ENCODE results near the gene TRPM3. TPM values are rescaled to one million over a fixed set of nuclear protein-coding genes. Genes with fewer than 3 reads are reported as not detected.

The TRPM3 gene
- total and polyA plus RNA-seq, 2 donors (not counting 1 experiment from before 2014, with no cell fraction given), result not detected

GRCh38 chr9:70590315-70590677, 531.1 kb downstream of the TRPM3 start:
- DNase-seq, result no peak
- ChIA-PET CTCF (no interaction called here), POLR2A (no interaction called here)
- H4K20me1 ChIP-seq (ENCODE audit: control insufficient read depth, insufficient read depth, low read length, poor library complexity, severe bottlenecking), result no peaks in the 10 kb centered on the region
- Mint-ChIP-seq H3K4me3 (no peak overlapping the region), H3K27me3 (peaks cover 22% of the 10 kb centered on the region), H3K9me3 (ENCODE audit: insufficient read depth) (no peaks in the 10 kb centered on the region), H3K27ac (no peak overlapping the region), H3K4me1 (no peaks in the 10 kb centered on the region)
- WGBS (ENCODE audit: insufficient coverage), result no CpG with 5 or more reads among the region's 3 CpGs
- no peaks in the 10 kb centered on the region for H3K36me3 ChIP-seq (replicated peaks in 1 of 2; ENCODE audit: control extremely low read depth in 1 of 2, control insufficient read depth in 1 of 2, extremely low read depth in 1 of 2, insufficient read depth in 2 of 2, low read length in 1 of 2)
- intact Hi-C loops (cut with micrococcal nuclease), result no loop called here
- H3K4me1 ChIP-seq (ENCODE audit: control insufficient read depth in 2 of 2, insufficient read depth in 2 of 2, low read length in 2 of 2), result no peaks in the 10 kb centered on the region
- H3K27me3 ChIP-seq (replicated peaks in 1 of 4; ENCODE audit: control extremely low read depth in 1 of 4, control insufficient read depth in 3 of 4, insufficient read depth in 4 of 4, low read length in 3 of 4), result peaks cover 0 to 9% (median 2%) of the 10 kb centered on the region in 4 experiments
- H3K4me2 ChIP-seq (replicated peaks; ENCODE audit: low read depth, low read length, poor library complexity, severe bottlenecking), result no peak overlapping the region
- no peak overlapping the region for H3K4me3 ChIP-seq (ENCODE audit: control extremely low read depth in 1 of 5, extremely low read depth in 1 of 5, insufficient read depth in 1 of 5, low read depth in 2 of 5, low read length in 4 of 5)
- no peaks in the 10 kb centered on the region for H3K9me3 ChIP-seq (ENCODE audit: control extremely low read depth in 1 of 3, control insufficient read depth in 2 of 3, insufficient read depth in 1 of 3, low read length in 2 of 3)
- no peak overlapping the region for H2AFZ ChIP-seq (ENCODE audit: insufficient read depth, low read depth, low read length, poor library complexity, severe bottlenecking)
- ATAC-seq (ENCODE audit: low read depth), result no peak
- no peak for TF ChIP-seq EZH2 (IDR thresholded peaks at IDR 0.05; ENCODE audit: borderline replicate concordance, insufficient read depth, low read depth, low read length, poor library complexity, severe bottlenecking)
- TF ChIP-seq CTCF (IDR thresholded peaks at IDR 0.05), result no peak
- no peaks in the 10 kb centered on the region for H3K79me2 ChIP-seq (ENCODE audit: control insufficient read depth, insufficient read depth, low read length)
- no peak overlapping the region for H3K9ac ChIP-seq (ENCODE audit: low read length)
- H3K27ac ChIP-seq (ENCODE audit: low read length in 2 of 2), result no peak overlapping the region

GRCh38 chr9:70589571-70590314, 531.7 kb downstream of the TRPM3 start:
- Histone ChIP-seq H3K27ac (ENCODE audit: low read length in 2 of 2) (no peak overlapping the region), H3K27me3 (replicated peaks in 1 of 4; ENCODE audit: control extremely low read depth in 1 of 4, control insufficient read depth in 3 of 4, insufficient read depth in 4 of 4, low read length in 3 of 4) (peaks cover 0 to 9% (median 3%) of the 10 kb centered on the region in 4 experiments), H4K20me1 (ENCODE audit: control insufficient read depth, insufficient read depth, low read length, poor library complexity, severe bottlenecking) (no peaks in the 10 kb centered on the region), H3K9me3 (ENCODE audit: control extremely low read depth in 1 of 3, control insufficient read depth in 2 of 3, insufficient read depth in 1 of 3, low read length in 2 of 3) (no peaks in the 10 kb centered on the region), H3K79me2 (ENCODE audit: control insufficient read depth, insufficient read depth, low read length) (no peaks in the 10 kb centered on the region), H2AFZ (ENCODE audit: insufficient read depth, low read depth, low read length, poor library complexity, severe bottlenecking) (no peak overlapping the region), H3K36me3 (replicated peaks in 1 of 2; ENCODE audit: control extremely low read depth in 1 of 2, control insufficient read depth in 1 of 2, extremely low read depth in 1 of 2, insufficient read depth in 2 of 2, low read length in 1 of 2) (no peaks in the 10 kb centered on the region), H3K4me3 (ENCODE audit: control extremely low read depth in 1 of 5, extremely low read depth in 1 of 5, insufficient read depth in 1 of 5, low read depth in 2 of 5, low read length in 4 of 5) (no peak overlapping the region), H3K9ac (ENCODE audit: low read length) (no peak overlapping the region), H3K4me2 (replicated peaks; ENCODE audit: low read depth, low read length, poor library complexity, severe bottlenecking) (no peak overlapping the region), H3K4me1 (ENCODE audit: control insufficient read depth in 2 of 2, insufficient read depth in 2 of 2, low read length in 2 of 2) (no peaks in the 10 kb centered on the region)
- no peaks in the 10 kb centered on the region for H3K9me3 Mint-ChIP-seq (ENCODE audit: insufficient read depth)
- ATAC-seq (ENCODE audit: low read depth) (no peak), DNase-seq (no peak)
- no peak overlapping the region for H3K27ac Mint-ChIP-seq
- intact Hi-C loops (cut with micrococcal nuclease), result no loop called here
- TF ChIP-seq CTCF (IDR thresholded peaks at IDR 0.05), result no peak
- no peak for TF ChIP-seq EZH2 (IDR thresholded peaks at IDR 0.05; ENCODE audit: borderline replicate concordance, insufficient read depth, low read depth, low read length, poor library complexity, severe bottlenecking)
- ChIA-PET POLR2A (no interaction called here), CTCF (interaction anchor here (1.1 kb wide), 1 partner anchor 13 kb away, joined by 3 read pairs; no protein-coding TSS in a partner anchor)
- H3K27me3 Mint-ChIP-seq, result peaks cover 22% of the 10 kb centered on the region
- no peak overlapping the region for H3K4me3 Mint-ChIP-seq
- 80% methylated on average over 1 of the region's 7 CpGs for WGBS (ENCODE audit: insufficient coverage)
- H3K4me1 Mint-ChIP-seq, result no peaks in the 10 kb centered on the region
